Panc1 (cell line): ENCODE data around the gene ATP1A1.

Source experiments
- CTCF ChIP-seq: fragments of 450-650 bp; IDR thresholded peaks from 2 replicates; pipeline ENCODE4 v1.5.1; 2017; ENCODE audit warnings: mild to moderate bottlenecking
- POLR2AphosphoS5 ChIP-seq: IDR thresholded peaks from 2 replicates; pipeline ENCODE4 v1.6.1; 2012; ENCODE audit warnings: mild to moderate bottlenecking, low read depth, low read length, moderate library complexity
- TCF7L2 ChIP-seq: IDR thresholded peaks from 2 replicates; pipeline ENCODE4 v1.6.1; 2011; ENCODE audit warnings: mild to moderate bottlenecking, low read depth, low read length, inconsistent platforms

DNA sequence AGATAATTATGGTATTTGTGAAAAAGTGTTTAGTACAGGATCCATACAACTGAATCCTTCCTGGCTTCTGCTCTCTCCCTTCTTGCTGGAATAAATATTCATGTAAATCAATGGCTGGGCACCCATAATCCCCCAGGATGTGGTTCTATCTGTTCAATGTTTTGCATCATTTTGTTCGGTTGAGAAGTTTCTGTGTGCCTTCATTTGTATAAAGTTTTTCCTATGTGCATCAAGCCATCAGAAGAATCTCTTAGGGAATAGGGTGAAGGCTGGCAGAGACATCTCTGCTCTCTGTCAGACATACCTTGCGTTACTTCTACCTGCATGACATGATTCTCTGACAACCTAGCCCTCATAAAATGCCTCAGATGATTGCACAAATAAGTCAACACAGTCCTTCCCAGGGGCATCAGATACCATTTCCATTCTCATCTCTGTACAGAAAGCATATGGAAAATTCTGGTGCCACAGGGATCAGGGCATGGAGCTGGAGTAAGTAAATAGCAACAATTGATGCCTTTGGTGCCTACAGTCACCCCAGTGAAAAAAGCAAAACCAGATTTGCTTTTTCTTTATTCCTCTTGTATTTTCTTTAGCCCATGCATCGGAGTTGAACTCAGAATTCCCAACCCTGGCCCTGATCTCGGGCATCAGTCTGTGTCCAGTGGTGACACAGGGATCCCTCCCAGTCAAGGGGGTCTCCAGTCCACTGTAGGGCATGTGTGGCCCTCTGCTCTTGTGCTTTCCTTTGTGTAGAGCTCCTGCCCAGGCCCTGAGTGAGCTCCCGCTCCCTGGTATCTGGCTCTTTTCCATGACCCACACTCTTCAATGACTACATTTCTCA is 39.7 kb upstream of the ATP1A1 start:
- TF ChIP-seq CTCF (no peak), TCF7L2 (no peak), POLR2AphosphoS5 (no peak)
